Bone marrow (tissue), 2 donors: Measurements from ENCODE around the gene TRIM46.
"Not testable (repeated sequence)": the region's sequence is repeated elsewhere in the genome, so short reads cannot be mapped to it uniquely, and the experiment has no call there.

Source experiments
- DNase-seq, 2 donors: peaks; one replicate each; lab custom pipeline; 2025; lab: John Stamatoyannopoulos, UW

TRIM46 gene

DNA sequence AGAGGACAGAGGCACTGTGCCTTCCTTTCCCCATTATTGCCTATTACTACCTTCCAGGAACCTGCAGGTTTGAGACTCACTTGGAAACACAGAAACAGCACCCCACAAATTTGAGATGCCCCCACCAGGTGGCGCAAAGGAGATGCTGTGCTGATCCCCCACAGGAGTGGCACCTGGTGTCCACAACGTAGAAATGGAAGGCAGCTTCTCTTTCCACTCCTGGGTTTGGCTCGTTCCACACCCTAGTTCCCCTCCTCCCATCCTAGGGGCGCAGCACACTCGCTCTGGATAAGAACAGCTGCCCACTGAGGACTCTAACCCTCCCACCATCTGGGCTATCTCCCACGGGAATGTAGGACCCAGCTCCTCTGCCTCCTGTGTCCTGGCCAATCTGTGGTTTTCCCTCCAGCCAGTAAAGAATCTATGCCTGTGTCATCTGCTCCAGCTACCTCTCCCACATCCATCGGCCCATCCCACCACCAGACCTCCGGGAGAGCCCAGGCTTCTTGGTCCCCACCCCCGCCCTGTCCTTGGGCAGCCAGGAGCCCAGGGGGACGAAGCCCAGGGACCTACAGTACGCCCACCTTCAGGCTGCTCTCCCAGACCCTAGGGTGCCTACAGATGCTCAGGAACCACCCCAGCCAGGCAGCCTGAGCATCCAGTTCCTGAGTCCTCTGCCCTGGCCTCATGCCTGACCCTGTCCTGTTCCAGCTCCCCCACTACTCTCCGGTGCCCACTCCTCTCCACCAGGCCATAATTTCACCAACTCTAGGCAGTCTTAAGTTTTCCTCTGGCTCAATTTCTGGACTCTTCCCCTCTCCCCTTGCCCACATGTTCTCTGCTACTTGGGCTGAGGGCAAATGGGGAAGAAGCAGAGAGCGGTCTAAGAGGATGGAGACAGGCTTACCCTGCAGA lies 33.5 kb downstream of the TRIM46 start:
- DNase-seq, result peak; percentile 57 to 58

DNA sequence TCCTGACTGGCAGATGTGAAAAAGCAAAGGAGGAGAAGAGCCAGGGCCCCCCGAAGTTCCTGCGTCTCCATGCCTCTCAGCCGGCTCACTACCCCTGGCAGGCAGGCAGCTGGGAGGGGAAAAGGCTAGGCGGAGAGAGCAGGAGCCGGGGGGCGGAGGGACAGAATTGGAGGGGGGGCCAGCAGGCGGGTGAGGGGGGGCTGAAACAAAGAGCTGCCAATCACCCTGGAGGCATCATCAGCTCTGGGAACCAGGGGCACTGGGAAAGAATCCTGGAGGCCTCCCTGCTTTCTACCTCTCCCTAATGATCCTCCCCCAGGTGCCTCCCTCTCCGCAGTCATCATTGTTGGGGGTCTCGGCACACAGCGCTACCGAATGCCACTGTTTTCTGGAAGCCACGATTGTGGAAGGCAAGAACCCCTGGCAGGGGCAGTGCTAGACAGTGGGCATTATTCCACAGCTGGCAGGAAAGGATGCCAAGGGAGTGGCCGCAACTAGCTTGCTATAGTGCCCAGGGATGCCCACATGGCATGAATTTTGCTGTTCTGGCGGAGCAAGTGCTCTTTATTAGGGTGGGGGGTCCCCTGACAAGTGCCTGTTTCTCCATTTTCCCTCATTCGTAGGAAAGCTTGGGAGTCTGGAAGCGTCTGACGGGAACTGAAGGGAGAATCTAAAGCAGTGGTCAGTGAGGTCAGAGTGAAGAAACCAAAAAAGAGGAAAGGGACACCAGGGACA lies 34.3 kb downstream of the TRIM46 start, which contains the start of gene THBS3:
THBS3 (minus strand) TSS at position 92 of the 735 bp plus-strand sequence; CDS start at position 71, 21 bp downstream.
- DNase-seq, result no peak

DNA sequence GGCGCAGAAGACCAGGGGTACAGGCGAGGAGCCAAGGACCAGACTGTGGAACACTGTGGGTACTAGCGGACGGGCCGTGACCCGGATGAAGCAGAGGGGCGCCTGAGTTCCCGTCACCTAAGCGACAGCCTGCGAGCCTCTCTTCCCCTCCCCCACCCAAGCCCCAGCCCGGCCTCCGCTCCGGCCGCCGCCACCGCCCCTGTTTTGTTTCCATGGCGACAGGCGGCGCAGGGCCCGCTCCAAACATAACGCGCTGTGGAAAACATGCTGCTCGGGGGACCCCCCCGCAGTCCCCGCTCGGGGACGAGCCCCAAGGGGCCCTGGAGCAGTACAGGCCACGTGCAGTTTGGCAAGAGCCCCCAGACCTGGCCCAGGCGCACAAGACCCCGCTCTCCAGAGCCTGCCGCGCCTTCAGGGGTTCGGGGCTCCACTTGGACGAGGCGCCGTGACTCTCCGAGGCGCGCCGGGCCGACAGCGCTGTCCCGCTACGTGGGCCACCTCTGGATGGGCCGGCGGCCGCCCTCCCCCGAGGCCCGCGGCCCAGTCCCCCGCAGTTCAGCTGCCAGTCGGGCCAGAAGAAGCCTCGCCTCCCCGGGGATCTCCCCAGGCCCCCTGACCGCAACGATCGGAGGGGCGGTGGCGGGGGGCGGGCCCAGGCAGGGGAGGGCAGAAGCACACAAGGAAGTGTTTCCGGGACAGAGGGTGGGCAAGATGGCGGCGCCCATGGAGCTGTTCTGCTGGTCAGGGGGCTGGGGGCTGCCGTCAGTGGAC lies 35.1 kb downstream of the TRIM46 start, which contains the start of gene MTX1:
MTX1 (plus strand) TSS at position 155 of the 771 bp plus-strand sequence; CDS start at position 265, 110 bp downstream.
- DNase-seq, result peak; percentile 61 to 91

DNA sequence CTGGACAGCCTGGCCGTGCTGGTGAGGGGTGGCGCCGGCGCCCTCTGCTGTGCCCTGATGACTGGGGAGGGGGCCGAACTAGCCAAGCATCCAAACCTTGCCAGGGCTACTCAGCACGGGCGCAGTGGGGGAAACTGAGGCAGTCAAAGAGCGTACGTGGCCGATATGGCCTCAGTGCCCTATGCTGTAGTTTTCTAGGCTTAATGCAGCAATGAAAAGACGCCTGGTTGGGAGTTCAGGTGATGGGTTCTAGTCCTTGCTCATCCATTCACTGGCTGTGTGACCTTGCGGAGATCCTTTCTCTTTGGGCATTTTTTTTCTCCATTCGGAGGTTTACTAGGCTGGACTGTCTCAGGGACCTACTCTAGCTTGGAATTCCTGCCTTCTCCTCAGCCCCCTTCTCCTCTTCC lies 35.7 kb downstream of the TRIM46 start:
- DNase-seq, result no peak

DNA sequence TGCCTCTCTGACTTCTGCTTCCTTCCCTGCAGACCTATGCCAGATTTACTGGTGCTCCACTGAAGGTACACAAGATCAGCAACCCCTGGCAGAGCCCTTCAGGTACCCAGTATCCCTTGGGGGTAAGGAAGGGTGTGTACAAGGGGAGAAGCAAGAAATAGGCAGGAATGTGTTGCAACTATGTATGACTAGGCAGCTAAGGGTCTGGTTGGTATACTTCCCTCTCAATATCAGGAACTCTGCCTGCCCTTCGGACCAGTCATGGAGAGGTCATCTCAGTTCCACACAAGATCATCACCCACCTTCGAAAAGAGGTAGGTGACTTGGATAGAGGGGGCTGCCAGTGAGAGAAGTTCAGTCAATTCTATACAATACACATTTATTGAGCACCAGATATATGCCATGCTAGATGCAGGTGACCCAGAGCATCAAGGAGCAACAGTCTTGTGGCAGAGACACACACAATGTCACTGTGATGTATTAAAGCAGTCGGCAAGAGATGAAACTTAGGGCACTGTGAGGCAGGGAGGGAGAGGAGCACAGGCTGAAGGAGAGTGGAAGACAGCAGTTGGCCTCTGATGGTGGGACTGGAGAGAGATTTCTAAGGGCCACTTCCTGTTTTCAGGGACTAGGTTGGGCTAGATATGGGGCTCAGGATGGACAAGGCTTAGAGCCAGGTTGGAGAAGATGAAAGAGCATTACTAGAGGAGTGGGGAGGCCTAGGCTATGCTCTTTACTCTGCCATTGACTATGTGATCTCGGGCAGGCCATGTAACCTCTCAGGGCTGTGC lies 36.9 kb downstream of the TRIM46 start:
- DNase-seq, result no peak

DNA sequence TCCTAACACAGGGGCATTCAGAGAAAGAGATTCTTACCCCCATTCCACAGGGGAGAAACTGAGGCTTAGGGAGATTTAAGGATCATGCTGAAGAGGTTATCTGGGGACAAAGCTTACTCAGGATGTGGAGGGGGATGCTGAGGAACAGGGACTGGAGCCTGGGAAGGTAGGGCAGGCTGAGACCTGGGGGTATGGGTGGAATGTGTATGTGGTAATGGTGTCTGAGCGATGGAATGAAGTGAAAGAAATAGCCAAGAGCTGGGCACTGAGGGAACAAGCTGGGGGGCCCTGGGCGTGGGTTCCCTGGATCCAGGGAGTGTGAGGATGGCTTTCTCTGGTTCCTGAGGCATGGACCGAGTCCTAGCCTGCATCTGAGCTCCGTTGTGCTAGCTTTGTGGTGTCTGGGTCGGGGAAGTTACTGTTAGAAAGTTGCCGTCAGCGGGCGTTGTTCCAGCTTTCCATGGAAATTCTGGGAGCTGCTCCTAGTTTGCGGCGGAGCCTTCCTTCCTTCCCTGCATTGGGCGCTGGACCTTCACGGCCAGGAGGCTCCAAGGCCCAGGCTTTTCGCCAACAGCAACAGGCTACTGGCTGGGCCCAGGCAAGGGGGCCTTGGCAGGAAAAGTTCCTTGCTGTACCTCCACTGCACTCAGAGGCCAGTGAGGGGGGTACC lies 37.9 kb downstream of the TRIM46 start:
- DNase-seq, result not testable (repeated sequence)

DNA sequence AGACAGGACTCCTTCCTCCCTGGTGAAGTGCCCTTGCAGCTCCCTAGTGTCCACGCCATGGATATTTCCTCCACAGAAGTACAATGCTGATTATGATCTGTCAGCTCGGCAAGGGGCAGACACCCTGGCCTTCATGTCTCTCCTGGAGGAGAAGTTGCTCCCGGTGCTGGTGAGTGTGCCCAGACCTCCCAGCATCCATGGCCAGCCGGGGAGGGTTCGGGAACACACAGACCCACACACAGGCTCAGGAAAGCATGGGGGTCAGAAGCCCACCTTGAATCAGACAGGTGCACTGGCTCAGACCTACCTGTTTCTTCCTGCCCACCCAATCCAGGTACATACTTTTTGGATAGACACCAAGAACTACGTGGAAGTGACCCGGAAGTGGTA lies 38.4 kb downstream of the TRIM46 start:
- DNase-seq, result not testable (repeated sequence)

DNA sequence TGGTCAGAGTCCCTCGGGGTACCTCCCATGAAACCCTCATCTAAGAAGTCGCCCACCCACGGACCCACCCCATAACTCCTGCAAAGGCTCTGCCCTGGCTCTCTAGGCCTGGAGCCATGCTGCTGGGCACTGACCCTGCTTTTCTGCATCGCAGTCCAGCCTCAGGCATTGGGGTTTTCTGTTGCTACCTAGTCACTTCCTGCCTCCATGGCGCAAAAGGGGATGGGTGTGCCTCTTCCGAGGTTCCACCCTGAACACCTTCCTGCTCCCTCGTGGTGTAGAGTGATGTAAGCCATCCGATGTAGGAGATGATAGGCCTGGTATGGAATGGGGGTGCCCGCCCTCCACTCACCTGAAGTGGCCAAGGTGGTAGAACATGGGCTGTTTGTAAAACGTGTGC lies 41.1 kb downstream of the TRIM46 start:
- not testable (repeated sequence) for DNase-seq

DNA sequence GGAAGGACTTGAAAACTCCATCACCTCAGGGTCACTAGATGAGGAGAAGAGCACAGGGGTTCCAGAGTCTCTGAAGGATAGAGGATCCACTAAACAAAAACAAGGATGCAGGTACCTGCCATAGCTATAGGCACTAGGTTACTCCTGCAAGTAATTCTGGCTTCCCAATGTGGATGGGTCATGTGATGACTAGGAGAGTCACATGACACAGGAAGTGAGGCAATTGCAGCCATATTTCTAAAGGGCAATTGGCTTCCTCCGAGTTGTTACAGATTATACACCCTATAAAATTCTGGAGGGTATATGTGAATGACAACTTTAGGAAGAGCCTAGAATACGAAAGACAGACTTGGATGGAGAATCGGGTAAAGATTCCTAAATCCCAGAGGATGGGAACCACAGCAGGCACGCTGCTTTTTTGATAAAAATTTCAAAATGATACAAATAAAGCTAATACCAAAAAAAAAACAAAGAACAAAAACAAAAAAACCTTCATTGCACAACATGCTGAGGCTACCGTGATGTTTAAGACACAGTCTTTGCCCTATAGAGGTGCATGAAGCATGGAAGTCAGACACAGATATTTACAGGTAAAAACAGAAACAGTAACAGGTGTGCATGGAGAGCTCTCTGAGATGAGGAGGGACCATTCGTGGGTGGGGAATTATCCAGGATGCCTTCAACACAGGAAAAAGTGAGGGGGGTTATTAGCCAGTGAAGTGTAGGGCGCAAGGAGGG lies 45.4 kb downstream of the TRIM46 start:
- DNase-seq, result no peak

DNA sequence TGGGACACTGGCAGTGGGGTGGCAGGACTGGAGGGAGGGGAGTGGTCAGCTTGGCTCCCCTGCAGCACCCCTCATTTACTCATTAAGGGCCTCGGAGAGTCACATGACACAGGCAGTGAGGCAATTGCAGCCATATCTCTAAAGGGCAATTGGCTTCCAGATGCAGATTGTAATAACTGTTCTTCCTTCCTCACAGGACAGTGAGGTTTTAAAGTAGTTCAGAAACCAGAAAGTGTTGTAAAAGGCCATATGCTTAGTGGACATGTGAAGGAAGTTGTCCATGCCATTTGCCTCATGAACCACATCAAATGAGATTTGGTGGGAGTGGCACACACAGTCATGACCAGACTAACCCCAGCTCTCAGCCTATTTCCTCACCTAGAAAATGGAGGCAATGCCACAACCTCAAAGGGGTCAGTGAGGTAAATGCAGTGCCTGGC lies 46.0 kb downstream of the TRIM46 start:
- peak in 1 of 2 donors; percentile 19 for DNase-seq

DNA sequence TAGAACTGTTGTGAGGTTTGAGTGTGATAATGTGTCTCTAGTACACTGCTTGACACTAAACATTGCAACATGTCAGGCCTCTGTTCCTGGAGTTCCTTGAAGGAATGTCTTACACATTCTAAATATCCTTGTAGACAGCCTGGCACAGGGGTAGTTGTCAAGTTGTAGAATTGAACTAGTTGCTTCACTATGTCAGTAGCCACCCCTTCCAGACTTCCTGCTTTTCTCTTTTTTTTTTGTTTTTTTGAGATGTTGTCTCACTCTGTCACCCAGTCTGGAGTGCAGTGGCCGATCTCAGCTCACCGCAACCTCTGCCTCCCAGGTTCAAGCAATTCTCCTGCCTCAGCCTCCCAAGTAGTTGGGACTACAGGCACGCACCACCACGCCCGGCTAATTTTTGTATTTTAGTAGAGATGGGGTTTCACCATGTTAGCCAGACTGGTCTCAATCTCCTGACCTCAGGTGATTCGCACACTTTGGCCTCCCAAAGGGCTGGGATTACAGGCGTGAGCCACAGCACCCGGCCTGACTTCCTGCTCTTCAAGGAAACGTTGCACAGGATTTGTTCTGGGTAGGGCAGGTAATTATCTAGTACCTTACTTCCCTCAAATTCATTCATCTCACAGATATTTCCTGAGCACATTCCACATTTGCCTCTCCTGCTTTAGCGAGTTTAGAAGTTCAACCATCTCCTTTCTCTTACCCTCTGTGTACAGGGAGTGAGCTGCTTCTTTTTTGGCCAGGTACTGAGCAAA lies 46.7 kb downstream of the TRIM46 start:
- not testable (repeated sequence) for DNase-seq

DNA sequence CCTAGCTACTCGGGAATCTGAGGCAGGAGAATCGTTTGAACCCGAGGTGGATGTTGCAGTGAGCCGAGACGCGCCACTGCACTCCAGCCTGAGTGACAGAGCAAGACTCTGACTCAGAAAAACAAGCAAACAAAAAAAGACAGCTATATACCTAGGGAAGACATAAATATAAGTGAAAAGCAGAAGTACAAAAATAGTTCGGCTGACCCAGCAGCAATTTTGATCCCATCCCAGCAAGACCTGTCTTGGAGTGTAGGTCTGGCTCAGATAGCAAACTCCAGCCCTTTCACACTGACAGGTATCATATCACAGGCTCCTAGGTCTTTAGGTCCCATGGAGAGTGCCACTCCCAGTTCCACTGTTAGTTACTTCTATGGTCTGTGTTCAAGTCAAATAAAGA lies 49.4 kb downstream of the TRIM46 start:
- DNase-seq, result peak in 1 of 2 donors; percentile 65

DNA sequence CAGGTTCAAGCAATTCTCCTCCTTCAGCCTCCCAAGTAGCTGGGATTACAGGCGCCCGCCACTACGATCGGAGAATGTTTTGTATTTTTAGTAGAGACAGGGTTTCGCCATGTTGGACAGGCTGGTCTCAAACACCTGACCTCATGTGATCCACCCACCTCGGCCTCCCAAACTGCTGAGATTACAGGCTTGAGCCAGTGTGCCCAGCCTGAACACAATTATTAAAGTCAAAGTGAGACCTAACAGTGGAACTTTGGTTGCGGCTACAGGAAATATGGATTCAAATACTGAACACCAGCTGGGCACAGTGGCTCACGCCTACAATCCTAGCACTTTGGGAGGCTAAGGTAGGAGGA lies 51.7 kb downstream of the TRIM46 start:
- DNase-seq, result not testable (repeated sequence)

DNA sequence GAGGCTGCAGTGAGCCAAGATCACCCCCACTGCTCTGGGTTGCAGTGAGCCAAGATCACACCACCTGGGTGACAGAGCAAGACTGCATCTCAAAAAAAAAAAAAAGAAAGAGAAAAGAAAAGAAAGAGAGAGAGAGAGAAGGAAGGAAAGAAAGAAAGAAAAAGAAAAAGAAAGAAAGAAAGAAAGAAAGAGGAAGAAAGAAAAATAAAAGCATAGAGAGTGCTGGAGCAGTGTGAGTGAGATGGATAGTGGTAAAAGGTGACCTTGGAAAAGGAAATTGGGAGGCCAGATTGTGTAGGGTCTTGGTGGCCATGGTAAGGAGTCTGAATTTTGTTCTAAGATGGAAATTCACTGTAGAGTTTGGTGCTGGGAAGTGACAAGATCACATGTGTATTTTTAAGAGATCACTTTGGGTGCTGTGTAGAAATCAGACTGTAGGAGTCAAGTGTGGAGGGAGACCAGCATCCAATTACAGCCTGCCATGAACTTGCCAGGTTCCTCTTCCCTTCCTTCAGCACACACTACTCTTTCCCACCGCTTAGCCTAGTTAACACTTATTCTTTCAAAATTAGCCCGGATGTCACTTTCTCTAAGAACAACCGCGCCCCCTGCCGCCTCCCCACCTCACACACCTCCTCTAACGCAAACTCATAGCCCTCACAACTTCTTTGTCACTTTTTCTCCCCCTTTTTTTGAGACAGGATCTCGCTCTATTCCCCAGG lies 52.7 kb downstream of the TRIM46 start:
- DNase-seq, result peak; percentile 45 to 95

DNA sequence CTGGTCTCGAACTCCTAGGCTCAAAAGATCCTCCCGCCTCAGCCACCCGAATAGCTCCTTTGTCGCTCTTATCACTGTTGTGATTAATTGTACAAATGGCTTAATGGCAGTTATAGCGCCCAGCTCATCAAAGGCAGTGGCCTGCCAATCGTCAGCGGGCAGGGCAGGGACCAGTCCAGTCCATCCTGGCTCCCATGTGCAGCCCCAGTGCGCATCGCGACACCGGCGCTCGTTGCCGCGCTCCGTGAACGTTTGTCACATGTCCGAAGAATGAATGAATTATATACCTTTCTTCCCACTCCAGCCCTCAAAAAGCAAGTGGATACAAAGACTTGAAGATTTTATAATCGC lies 53.2 kb downstream of the TRIM46 start:
- DNase-seq, result no peak

DNA sequence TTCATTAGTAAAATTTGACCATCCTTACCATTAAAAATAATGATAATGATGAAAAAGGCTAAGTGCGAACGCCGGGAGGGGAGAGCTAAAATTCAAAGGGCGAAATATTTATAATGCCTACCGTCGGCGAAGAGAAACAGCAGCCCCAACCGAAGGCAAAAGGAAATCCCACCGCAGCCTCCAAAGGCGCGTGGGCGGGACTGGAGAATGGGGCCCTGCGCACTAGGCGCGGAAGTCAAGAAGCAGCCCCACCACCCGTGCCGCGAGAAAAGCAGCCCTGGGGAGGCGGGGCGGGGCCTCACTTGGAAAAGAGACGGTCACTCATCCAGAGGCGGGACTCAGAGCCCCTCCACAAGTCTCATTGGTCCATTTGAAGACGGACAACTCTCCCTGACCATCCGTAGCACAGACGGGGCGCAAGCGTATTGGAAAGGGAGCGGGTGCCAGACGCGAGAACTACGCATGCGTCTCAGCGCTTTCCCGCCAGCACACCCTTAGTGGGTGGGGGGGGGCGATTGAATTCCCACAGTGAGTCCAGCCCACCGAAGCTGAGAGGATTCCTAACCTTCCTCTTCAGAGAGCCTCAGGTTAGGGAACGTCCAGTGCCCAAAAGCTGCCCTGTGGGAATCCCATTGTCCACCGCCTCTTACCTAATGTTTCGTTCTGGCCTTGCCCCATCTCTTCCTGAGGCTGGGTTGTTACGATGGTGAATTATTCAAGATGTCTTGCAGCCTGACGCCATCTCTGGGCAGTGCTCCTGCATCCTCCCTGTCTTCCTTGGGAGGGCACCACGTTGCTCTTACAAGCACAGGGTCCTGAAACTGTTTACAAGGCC lies 53.8 kb downstream of the TRIM46 start:
- DNase-seq, result peak; percentile 79 to 95

DNA sequence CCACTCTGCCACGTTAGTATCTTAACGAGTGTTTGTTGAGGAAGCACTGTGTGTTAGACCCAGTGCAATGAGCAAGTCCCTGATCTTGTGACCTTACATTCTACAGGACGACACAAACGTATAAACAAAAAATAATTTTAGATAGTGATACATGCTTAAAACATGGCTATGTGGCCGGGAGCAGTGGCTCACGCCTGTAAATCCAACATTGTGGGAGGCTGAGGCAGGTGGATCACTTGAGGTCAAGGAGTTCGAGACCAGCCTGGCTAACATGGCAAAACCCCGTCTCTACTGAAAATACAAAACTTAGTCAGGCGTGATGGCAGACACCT lies 54.4 kb downstream of the TRIM46 start:
- DNase-seq, result no peak

DNA sequence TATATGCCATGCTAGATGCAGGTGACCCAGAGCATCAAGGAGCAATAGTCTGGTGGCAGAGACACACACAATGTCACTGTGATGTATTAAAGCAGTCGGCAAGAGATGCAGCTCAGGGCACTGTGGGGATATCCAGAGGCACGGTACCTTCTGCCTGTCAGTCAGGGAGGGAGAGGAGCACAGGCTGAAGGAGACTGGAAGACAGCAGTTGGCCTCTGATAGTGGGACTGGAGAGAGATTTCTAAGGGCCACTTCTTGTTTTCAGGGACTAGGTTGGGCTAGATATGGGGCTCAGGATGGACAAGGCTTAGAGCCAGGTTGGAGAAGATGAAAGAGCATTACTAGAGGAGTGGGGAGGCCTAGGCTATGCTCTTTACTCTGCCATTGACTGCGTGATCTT lies 57.7 kb downstream of the TRIM46 start:
- DNase-seq, result not testable (repeated sequence)
